Parathyroid adenoma (tissue), 2 donors: ENCODE data around the gene BCL2A1.

Experiments used
- H2AFZ ChIP-seq: fragments of 300-600 bp; sonication (generic); one replicate; pipeline ENCODE4 v1.7.0; 2017; ENCODE audit warnings: antibody characterized with exemption, mild to moderate bottlenecking
- H3K27ac ChIP-seq: fragments of 300-600 bp; sonication (generic); one replicate; pipeline ENCODE4 v1.7.0; 2017
- H3K27me3 ChIP-seq: fragments of 300-600 bp; sonication (generic); one replicate; pipeline ENCODE4 v1.7.0; 2017; ENCODE audit warnings: low read length; ENCODE audit not compliant: control insufficient read depth, insufficient read depth
- H3K36me3 ChIP-seq: fragments of 300-600 bp; sonication (generic); one replicate; pipeline ENCODE4 v1.7.0; 2017; ENCODE audit warnings: low read length; ENCODE audit not compliant: control insufficient read depth, insufficient read depth
- H3K4me1 ChIP-seq: fragments of 300-600 bp; sonication (generic); one replicate; pipeline ENCODE4 v1.7.0; 2017; ENCODE audit warnings: control low read depth
- H3K4me2 ChIP-seq: fragments of 300-600 bp; sonication (generic); one replicate; pipeline ENCODE4 v1.7.0; 2017; ENCODE audit warnings: low read length
- H3K4me3 ChIP-seq: fragments of 300-600 bp; sonication (generic); one replicate; pipeline ENCODE4 v1.7.0; 2017; ENCODE audit warnings: low read depth, low read length
- H3K79me2 ChIP-seq: fragments of 300-600 bp; sonication (generic); one replicate; pipeline ENCODE4 v1.7.0; 2017; ENCODE audit warnings: control low read depth
- H3K9ac ChIP-seq: fragments of 300-600 bp; sonication (generic); one replicate; pipeline ENCODE4 v1.7.0; 2017; ENCODE audit warnings: mild to moderate bottlenecking
- H3K9me3 ChIP-seq: fragments of 300-600 bp; sonication (generic); one replicate; pipeline ENCODE4 v1.7.0; 2017; ENCODE audit warnings: low read length; ENCODE audit not compliant: control insufficient read depth
- CTCF ChIP-seq: fragments of 300-600 bp; sonication (generic); IDR thresholded peaks from one replicate; pipeline ENCODE4 v1.7.0; 2017; ENCODE audit warnings: antibody characterized with exemption, mild to moderate bottlenecking
- donor health status: primary hyperparathyroidism.

The BCL2A1 gene

GRCh38 chr15:79922512-79923078 is 48.4 kb downstream of the BCL2A1 start:
- peak overlapping the region; percentile 88 for H3K4me3 ChIP-seq
- no peaks in the 10 kb centered on the region for H3K4me1 ChIP-seq
- TF ChIP-seq CTCF, result no peak
- H3K36me3 ChIP-seq, result no peaks in the 10 kb centered on the region
- H3K4me2 ChIP-seq, result peak overlapping the region; percentile 80
- no peaks in the 10 kb centered on the region for H3K27me3 ChIP-seq
- H3K79me2 ChIP-seq, result no peaks in the 10 kb centered on the region
- no peak overlapping the region for H3K9ac ChIP-seq
- H3K27ac ChIP-seq, result peak overlapping the region; percentile 92
- no peaks in the 10 kb centered on the region for H3K9me3 ChIP-seq
- H2AFZ ChIP-seq, result peak overlapping the region; percentile 96

- Histone ChIP-seq H3K4me2 (no peak overlapping the region), H3K9ac (no peak overlapping the region), H3K79me2 (no peaks in the 10 kb centered on the region), H3K27me3 (no peaks in the 10 kb centered on the region), H3K9me3 (no peaks in the 10 kb centered on the region), H2AFZ (no peak overlapping the region), H3K36me3 (no peaks in the 10 kb centered on the region), H3K4me3 (no peak overlapping the region), H3K27ac (no peak overlapping the region), H3K4me1 (no peaks in the 10 kb centered on the region)
- TF ChIP-seq CTCF, result no peak
Measured at GRCh38 chr15:79919749-79920511, 51.1 kb downstream of the BCL2A1 start.

GRCh38 chr15:79919090-79919748 is 51.8 kb downstream of the BCL2A1 start:
- no peak for TF ChIP-seq CTCF
- Histone ChIP-seq H3K27ac (no peak overlapping the region), H3K4me2 (no peak overlapping the region), H3K9me3 (no peaks in the 10 kb centered on the region), H3K9ac (no peak overlapping the region), H3K27me3 (no peaks in the 10 kb centered on the region), H3K4me3 (no peak overlapping the region), H3K79me2 (no peaks in the 10 kb centered on the region), H2AFZ (no peak overlapping the region), H3K4me1 (no peaks in the 10 kb centered on the region), H3K36me3 (no peaks in the 10 kb centered on the region)

- H3K79me2 ChIP-seq, result no peaks in the 10 kb centered on the region
- no peaks in the 10 kb centered on the region for H3K9me3 ChIP-seq
- H3K27me3 ChIP-seq, result no peaks in the 10 kb centered on the region
Measured at GRCh38 chr15:79918278-79918677, 52.7 kb downstream of the BCL2A1 start.

More at GRCh38 chr15:79918278-79918677, 52.7 kb downstream of the BCL2A1 start:
- H3K36me3 ChIP-seq, result no peaks in the 10 kb centered on the region
- H3K4me2 ChIP-seq, result no peak overlapping the region
- TF ChIP-seq CTCF, result no peak
- H3K9ac ChIP-seq, result no peak overlapping the region
- no peak overlapping the region for H2AFZ ChIP-seq
- no peak overlapping the region for H3K27ac ChIP-seq
- no peaks in the 10 kb centered on the region for H3K4me1 ChIP-seq
- no peak overlapping the region for H3K4me3 ChIP-seq
